HG03196 (cell line): ENCODE data around the gene GON4L.
"Not testable (repeated sequence)": the region's sequence is repeated elsewhere in the genome, so short reads cannot be mapped to it uniquely, and the experiment has no call there.

ENCODE experiments used
- ATAC-seq: cut with Tn5 transposase; IDR thresholded peaks from one replicate; pipeline ENCODE4 v1.9.1; 2021; ENCODE audit not compliant: unreplicated experiment

The GON4L gene

GRCh38 chr1:155701675-155702074, 155.3 kb downstream of the GON4L start:
- ATAC-seq = not testable (repeated sequence)
